Measurements from ENCODE around the gene PEAK1.

The PEAK1 gene

DNA sequence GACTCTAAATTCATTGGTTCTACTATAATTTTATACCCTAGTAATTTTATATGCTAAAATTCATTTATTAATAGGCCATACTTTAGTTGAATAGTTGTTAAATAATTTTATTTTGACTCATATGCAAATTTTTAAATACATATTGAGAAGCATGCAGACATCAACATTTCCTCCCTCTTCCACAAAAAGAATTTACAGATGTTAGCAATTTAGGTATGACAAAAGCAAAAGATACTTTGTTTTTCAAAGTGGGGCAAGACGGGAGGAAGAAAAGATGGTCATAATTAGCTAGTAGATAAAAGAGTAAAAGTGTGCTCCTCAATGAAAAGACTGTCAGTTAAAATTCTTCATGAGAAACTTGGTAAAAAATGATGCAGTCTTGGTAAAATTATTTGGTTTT, 200.1 kb downstream of the PEAK1 start:
- TF ChIP-seq GABPA (IDR thresholded peaks at IDR 0.05; ENCODE audit: low read depth) = no peak
- TF ChIP-seq, protein P1, sequence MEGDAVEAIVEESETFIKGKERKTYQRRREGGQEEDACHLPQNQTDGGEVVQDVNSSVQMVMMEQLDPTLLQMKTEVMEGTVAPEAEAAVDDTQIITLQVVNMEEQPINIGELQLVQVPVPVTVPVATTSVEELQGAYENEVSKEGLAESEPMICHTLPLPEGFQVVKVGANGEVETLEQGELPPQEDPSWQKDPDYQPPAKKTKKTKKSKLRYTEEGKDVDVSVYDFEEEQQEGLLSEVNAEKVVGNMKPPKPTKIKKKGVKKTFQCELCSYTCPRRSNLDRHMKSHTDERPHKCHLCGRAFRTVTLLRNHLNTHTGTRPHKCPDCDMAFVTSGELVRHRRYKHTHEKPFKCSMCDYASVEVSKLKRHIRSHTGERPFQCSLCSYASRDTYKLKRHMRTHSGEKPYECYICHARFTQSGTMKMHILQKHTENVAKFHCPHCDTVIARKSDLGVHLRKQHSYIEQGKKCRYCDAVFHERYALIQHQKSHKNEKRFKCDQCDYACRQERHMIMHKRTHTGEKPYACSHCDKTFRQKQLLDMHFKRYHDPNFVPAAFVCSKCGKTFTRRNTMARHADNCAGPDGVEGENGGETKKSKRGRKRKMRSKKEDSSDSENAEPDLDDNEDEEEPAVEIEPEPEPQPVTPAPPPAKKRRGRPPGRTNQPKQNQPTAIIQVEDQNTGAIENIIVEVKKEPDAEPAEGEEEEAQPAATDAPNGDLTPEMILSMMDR (IDR thresholded peaks at IDR 0.05; ENCODE audit: insufficient read depth, low read length) = no peak
- TF ChIP-seq, protein P2, sequence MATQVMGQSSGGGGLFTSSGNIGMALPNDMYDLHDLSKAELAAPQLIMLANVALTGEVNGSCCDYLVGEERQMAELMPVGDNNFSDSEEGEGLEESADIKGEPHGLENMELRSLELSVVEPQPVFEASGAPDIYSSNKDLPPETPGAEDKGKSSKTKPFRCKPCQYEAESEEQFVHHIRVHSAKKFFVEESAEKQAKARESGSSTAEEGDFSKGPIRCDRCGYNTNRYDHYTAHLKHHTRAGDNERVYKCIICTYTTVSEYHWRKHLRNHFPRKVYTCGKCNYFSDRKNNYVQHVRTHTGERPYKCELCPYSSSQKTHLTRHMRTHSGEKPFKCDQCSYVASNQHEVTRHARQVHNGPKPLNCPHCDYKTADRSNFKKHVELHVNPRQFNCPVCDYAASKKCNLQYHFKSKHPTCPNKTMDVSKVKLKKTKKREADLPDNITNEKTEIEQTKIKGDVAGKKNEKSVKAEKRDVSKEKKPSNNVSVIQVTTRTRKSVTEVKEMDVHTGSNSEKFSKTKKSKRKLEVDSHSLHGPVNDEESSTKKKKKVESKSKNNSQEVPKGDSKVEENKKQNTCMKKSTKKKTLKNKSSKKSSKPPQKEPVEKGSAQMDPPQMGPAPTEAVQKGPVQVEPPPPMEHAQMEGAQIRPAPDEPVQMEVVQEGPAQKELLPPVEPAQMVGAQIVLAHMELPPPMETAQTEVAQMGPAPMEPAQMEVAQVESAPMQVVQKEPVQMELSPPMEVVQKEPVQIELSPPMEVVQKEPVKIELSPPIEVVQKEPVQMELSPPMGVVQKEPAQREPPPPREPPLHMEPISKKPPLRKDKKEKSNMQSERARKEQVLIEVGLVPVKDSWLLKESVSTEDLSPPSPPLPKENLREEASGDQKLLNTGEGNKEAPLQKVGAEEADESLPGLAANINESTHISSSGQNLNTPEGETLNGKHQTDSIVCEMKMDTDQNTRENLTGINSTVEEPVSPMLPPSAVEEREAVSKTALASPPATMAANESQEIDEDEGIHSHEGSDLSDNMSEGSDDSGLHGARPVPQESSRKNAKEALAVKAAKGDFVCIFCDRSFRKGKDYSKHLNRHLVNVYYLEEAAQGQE (IDR thresholded peaks at IDR 0.05; ENCODE audit: insufficient replicate concordance, low read depth) = no peak
- TF ChIP-seq SPI1 (IDR thresholded peaks at IDR 0.05; ENCODE audit: borderline replicate concordance, low read depth) = no peak
- no peak for TF ChIP-seq POLR2AphosphoS5 (IDR thresholded peaks at IDR 0.05; ENCODE audit: low read depth)
- H3K27ac ChIP-seq (replicated peaks) = no peak overlapping the region
- no peaks in the 10 kb centered on the region for H3K27me3 ChIP-seq (ENCODE audit: insufficient read depth, poor library complexity, severe bottlenecking)
- H3K4me3 ChIP-seq (replicated peaks; ENCODE audit: insufficient read depth, low read length) = no peak overlapping the region
- DNase-seq (ENCODE audit: low read depth in 1 of 2, low spot score in 1 of 2) = no peak

DNA sequence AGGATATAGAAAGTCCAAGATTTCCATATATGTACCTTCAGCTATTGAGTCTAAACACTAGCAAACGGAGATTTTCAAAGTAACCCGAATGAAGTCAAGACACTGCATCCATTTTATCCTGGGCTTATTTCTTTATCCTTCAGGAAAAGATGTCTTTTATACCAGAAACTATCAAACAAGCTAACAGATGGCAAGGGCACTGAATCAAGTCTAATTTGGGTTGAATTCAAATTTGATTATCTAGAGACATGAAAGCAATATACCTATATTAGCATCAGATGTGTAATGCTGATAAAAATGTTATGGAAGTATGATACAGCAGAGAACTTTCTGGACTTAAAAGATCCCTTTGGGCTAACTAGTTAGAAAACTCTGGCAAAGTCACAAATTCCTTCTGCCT, 210.7 kb downstream of the PEAK1 start:
- Histone ChIP-seq H3K4me3 (replicated peaks; ENCODE audit: insufficient read depth, low read length) (no peak overlapping the region), H3K27me3 (ENCODE audit: insufficient read depth, poor library complexity, severe bottlenecking) (no peaks in the 10 kb centered on the region), H3K27ac (replicated peaks) (no peak overlapping the region)
- TF ChIP-seq GABPA (IDR thresholded peaks at IDR 0.05; ENCODE audit: low read depth) (no peak), POLR2AphosphoS5 (IDR thresholded peaks at IDR 0.05; ENCODE audit: low read depth) (no peak), SPI1 (IDR thresholded peaks at IDR 0.05; ENCODE audit: borderline replicate concordance, low read depth) (no peak)
- TF ChIP-seq, protein P2 (IDR thresholded peaks at IDR 0.05; ENCODE audit: insufficient replicate concordance, low read depth) = no peak
- TF ChIP-seq, protein P1 (IDR thresholded peaks at IDR 0.05; ENCODE audit: insufficient read depth, low read length) = no peak
- no peak for DNase-seq (ENCODE audit: low read depth in 1 of 2, low spot score in 1 of 2)

DNA sequence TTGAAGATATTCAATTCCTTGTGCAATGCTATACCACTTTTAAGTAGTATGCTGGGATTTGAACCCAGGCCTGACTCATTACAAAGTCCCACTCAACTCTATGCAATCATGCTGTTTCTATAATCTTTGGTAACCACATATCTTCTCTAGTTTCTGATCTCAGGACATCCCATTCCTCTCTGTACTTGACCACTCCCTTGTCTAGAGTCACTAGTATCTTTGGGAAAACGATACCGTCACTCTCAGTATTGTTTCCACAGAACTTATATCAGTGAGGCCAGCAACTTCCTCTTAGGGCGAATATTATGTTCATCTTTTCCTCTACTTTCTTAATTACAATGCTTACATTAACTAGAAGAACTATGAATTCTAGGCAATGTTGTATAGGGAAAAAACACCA, 211.7 kb downstream of the PEAK1 start:
- DNase-seq (ENCODE audit: low read depth in 1 of 2, low spot score in 1 of 2) = no peak
- no peak overlapping the region for H3K4me3 ChIP-seq (replicated peaks; ENCODE audit: insufficient read depth, low read length)
- H3K27ac ChIP-seq (replicated peaks) = no peak overlapping the region
- no peaks in the 10 kb centered on the region for H3K27me3 ChIP-seq (ENCODE audit: insufficient read depth, poor library complexity, severe bottlenecking)
- TF ChIP-seq GABPA (IDR thresholded peaks at IDR 0.05; ENCODE audit: low read depth) = no peak
- no peak for TF ChIP-seq POLR2AphosphoS5 (IDR thresholded peaks at IDR 0.05; ENCODE audit: low read depth)
- TF ChIP-seq, protein P2 (IDR thresholded peaks at IDR 0.05; ENCODE audit: insufficient replicate concordance, low read depth) = no peak
- TF ChIP-seq, protein P1 (IDR thresholded peaks at IDR 0.05; ENCODE audit: insufficient read depth, low read length) = no peak
- no peak for TF ChIP-seq SPI1 (IDR thresholded peaks at IDR 0.05; ENCODE audit: borderline replicate concordance, low read depth)
